ENCODE results near the gene KANK2. TPM values are rescaled to one million over a fixed set of nuclear protein-coding genes. Genes with fewer than 3 reads are reported as not detected.

The KANK2 gene
- total and polyA plus RNA-seq, 10 of the 15 experiments (the other 5 are each of a cell fraction or from before 2014, with no cell fraction given), result 4.9 to 33.0 (median 21.0) TPM

- TF ChIP-seq YBX1 (IDR thresholded peaks at IDR 0.05) (no peak), EZH2 (IDR thresholded peaks at IDR 0.05; ENCODE audit: borderline replicate concordance, control insufficient read depth, low read depth, low read length) (no peak), CEBPZ (IDR thresholded peaks at IDR 0.05; ENCODE audit: low read depth, low read length) (no peak), ZNF622 (IDR thresholded peaks at IDR 0.05) (no peak), TARDBP (IDR thresholded peaks at IDR 0.05; ENCODE audit: borderline replicate concordance) (no peak), POLR2AphosphoS2 (IDR thresholded peaks at IDR 0.05; ENCODE audit: low read depth, low read length) (no peak), BCL11A (IDR thresholded peaks at IDR 0.05; ENCODE audit: low read depth, low read length) (no peak), ATF3 (IDR thresholded peaks at IDR 0.05; ENCODE audit: borderline replicate concordance, extremely low read depth, low read depth, low read length) (no peak), EED (IDR thresholded peaks at IDR 0.05; ENCODE audit: low read depth) (no peak), ATF2 (IDR thresholded peaks at IDR 0.05; ENCODE audit: low read length) (no peak)
- Histone ChIP-seq H3K27ac (ENCODE audit: control insufficient read depth, insufficient read depth) (no peak overlapping the region), H3K4me3 (no peak overlapping the region), H3K4me2 (ENCODE audit: control insufficient read depth, insufficient read depth) (no peak overlapping the region), H4K20me1 (ENCODE audit: control insufficient read depth, insufficient read depth) (no peaks in the 10 kb centered on the region), H3K79me2 (ENCODE audit: control insufficient read depth, insufficient read depth, low read length) (no peaks in the 10 kb centered on the region), H3K4me1 (ENCODE audit: control insufficient read depth, insufficient read depth, low read length) (peaks cover 9% of the 10 kb centered on the region), H2AFZ (ENCODE audit: control insufficient read depth, low read depth, low read length) (no peak overlapping the region), H3K9me3 (replicated peaks; ENCODE audit: control insufficient read depth, insufficient read depth, low read length) (no peaks in the 10 kb centered on the region), H3K9ac (ENCODE audit: control insufficient read depth, insufficient read depth, low read length) (no peak overlapping the region), H3K36me3 (ENCODE audit: control insufficient read depth in 2 of 2, insufficient read depth in 2 of 2, low read length in 1 of 2) (peaks cover 3% of the 10 kb centered on the region in 2 experiments; a peak in 3 of 4 replicates), H3K27me3 (replicated peaks in 1 of 2; ENCODE audit: control insufficient read depth in 2 of 2, insufficient read depth in 2 of 2, low read length in 1 of 2) (no peaks in the 10 kb centered on the region)
- no TSS peak for BruUV-seq (replicated peaks)
- WGBS (ENCODE audit: insufficient coverage, insufficient replicate concordance, low lambda C conversion rate, missing lambda C conversion rate), result 97% methylated on average over 3 of the region's 3 CpGs
- ChIA-PET POLR2A (no interaction called here), CTCF (no interaction called here), SMC1A (ENCODE audit: uncharacterized antibody, unreplicated experiment) (no interaction called here), RAD21 (ENCODE audit: unreplicated experiment) (no interaction called here)
- DNase-seq (ENCODE audit: low read depth, low spot score), result no peak
- no peak for FAIRE-seq
- in situ Hi-C loops (cut with MboI) (no loop called here), intact Hi-C loops (cut with micrococcal nuclease; ENCODE audit: unreplicated experiment) (no loop called here)
- no peak for ATAC-seq
These were observed 51.8 kb downstream of the KANK2 start for GRCh38 chr19:11145536-11145924.

Measured in GM12878 (cell line).